H1 (cell line): Measurements from ENCODE around the gene ATP13A3. TPM values are rescaled to one million over a fixed set of nuclear protein-coding genes. Genes with fewer than 3 reads are reported as not detected.

ENCODE experiments used
- CTCF ChIA-PET: fragments of 300-600 bp; sonication (Branson Sonifier 250); formaldehyde crosslinking; loops from one replicate; lab custom pipeline; 2021; ENCODE audit not compliant: partially characterized antibody; lab: Charles Lee
- POLR2A ChIA-PET: fragments of 300-600 bp; sonication (Branson Sonifier 250); formaldehyde crosslinking; loops from one replicate; lab custom pipeline; 2021; ENCODE audit warnings: inconsistent platforms; ENCODE audit not compliant: partially characterized antibody; lab: Charles Lee
- DNase-seq, 2 experiments: peaks; one replicate each; pipeline versions ENCODE4 v3.0.0 to v3.0.0-alpha.2; 2010 to 2022; ENCODE audit warnings: low spot score in 2 of 2, low read depth in 1 of 2, mixed read lengths in 1 of 2
- FAIRE-seq: peaks from 2 replicates; lab custom pipeline; 2011; peaks lifted over from hg19 to GRCh38; lab: Jason Lieb, UNC
- H2AFZ ChIP-seq: 2 replicates; pipeline ENCODE4 v1.8.1; 2012; ENCODE audit warnings: low read length, inconsistent platforms
- H2AK5ac ChIP-seq: 2 replicates; pipeline ENCODE4 v1.6.1; 2013; ENCODE audit warnings: low read depth, low read length
- H2BK120ac ChIP-seq: replicated peaks from 2 replicates; pipeline ENCODE3; 2013; ENCODE audit warnings: low read depth, low read length, inconsistent platforms
- H2BK12ac ChIP-seq: 2 replicates; pipeline ENCODE4 v1.6.1; 2013; ENCODE audit warnings: low read depth, low read length
- H2BK15ac ChIP-seq: 2 replicates; pipeline ENCODE4 v1.6.1; 2013; ENCODE audit warnings: low read length
- H2BK20ac ChIP-seq: 2 replicates; pipeline ENCODE4 v1.6.1; 2013; ENCODE audit warnings: low read length
- H2BK5ac ChIP-seq: 2 replicates; pipeline ENCODE4 v1.6.1; 2013; ENCODE audit warnings: low read depth, low read length
- H3K14ac ChIP-seq: 2 replicates; pipeline ENCODE4 v1.6.1; 2013; ENCODE audit warnings: inconsistent platforms; ENCODE audit not compliant: insufficient read length
- H3K18ac ChIP-seq: 2 replicates; pipeline ENCODE4 v1.6.1; 2013; ENCODE audit warnings: low read length; ENCODE audit errors: extremely low read depth
- H3K23ac ChIP-seq: 2 replicates; pipeline ENCODE4 v1.6.1; 2013; ENCODE audit warnings: inconsistent platforms; ENCODE audit not compliant: insufficient read length
- H3K23me2 ChIP-seq: 2 replicates; pipeline ENCODE4 v1.6.1; 2013; ENCODE audit warnings: low read depth, low read length
- H3K27ac ChIP-seq: 2 replicates; pipeline ENCODE4 v1.6.1; 2011; ENCODE audit warnings: low read depth, low read length, inconsistent platforms
- H3K27me3 ChIP-seq, 4 experiments: replicated peaks in 1 of 4; 1 replicate in 1 of 4; 2 replicates in 3 of 4; pipeline versions ENCODE4 v1.6.1 to v1.8.1; 2011 to 2013; ENCODE audit warnings: low read length in 3 of 4, mild to moderate bottlenecking in 3 of 4, inconsistent platforms in 2 of 4, mixed read lengths in 2 of 4, moderate library complexity in 1 of 4; ENCODE audit not compliant: control insufficient read depth in 3 of 4, insufficient read depth in 3 of 4; ENCODE audit errors: extremely low read depth in 1 of 4
- H3K36me3 ChIP-seq, 4 experiments: 2 replicates each; pipeline versions ENCODE4 v1.6.1 to v1.8.1; 2011 to 2013; ENCODE audit warnings: mild to moderate bottlenecking in 4 of 4, low read length in 3 of 4, moderate library complexity in 2 of 4, control low read depth in 1 of 4, inconsistent platforms in 1 of 4; ENCODE audit not compliant: insufficient read depth in 4 of 4, control insufficient read depth in 2 of 4
- H3K4ac ChIP-seq: replicated peaks from 2 replicates; pipeline ENCODE3; 2013; ENCODE audit warnings: low read length, low read depth, mixed read lengths, inconsistent platforms; ENCODE audit not compliant: insufficient read length
- H3K4me1 ChIP-seq, 4 experiments: replicated peaks in 1 of 4; 1 replicate in 1 of 4; 2 replicates in 3 of 4; pipeline versions ENCODE4 v1.6.1 to v1.8.1; 2011 to 2013; ENCODE audit warnings: low read length in 3 of 4, inconsistent platforms in 2 of 4, mixed read lengths in 1 of 4; ENCODE audit not compliant: insufficient read depth in 4 of 4, control insufficient read depth in 3 of 4
- H3K4me2 ChIP-seq, 2 experiments: 2 replicates each; pipeline versions ENCODE4 v1.6.1 to v1.8.1; 2011 to 2013; ENCODE audit warnings: low read depth in 2 of 2, low read length in 2 of 2, control low read depth in 1 of 2, inconsistent platforms in 1 of 2, mild to moderate bottlenecking in 1 of 2; ENCODE audit not compliant: insufficient read depth in 1 of 2
- H3K4me3 ChIP-seq, 4 experiments: fragments of 200-600, 300-600 bp in 1 of 4; sonication (generic), shearing (Covaris generic), sonication (Bioruptor Twin) in 1 of 4; 2 replicates each; pipeline versions ENCODE4 v1.5.1 to v1.8.1; 2011 to 2016; ENCODE audit warnings: low read length in 4 of 4, low read depth in 3 of 4, control low read depth in 2 of 4, inconsistent platforms in 2 of 4, mild to moderate bottlenecking in 2 of 4, mixed read lengths in 1 of 4, moderate library complexity in 1 of 4; ENCODE audit not compliant: insufficient read depth in 2 of 4; ENCODE audit errors: extremely low read depth in 1 of 4
- H3K56ac ChIP-seq: replicated peaks from 2 replicates; pipeline ENCODE3; 2013; ENCODE audit warnings: low read depth, mild to moderate bottlenecking, mixed read lengths, low read length, inconsistent platforms; ENCODE audit not compliant: insufficient read length
- H3K79me1 ChIP-seq: 2 replicates; pipeline ENCODE4 v1.6.1; 2013; ENCODE audit warnings: low read depth, low read length, control low read depth
- H3K79me2 ChIP-seq, 2 experiments: 2 replicates each; pipeline versions ENCODE4 v1.6.1 to v1.8.1; 2012 to 2013; ENCODE audit warnings: low read length in 2 of 2, mild to moderate bottlenecking in 2 of 2, inconsistent platforms in 1 of 2; ENCODE audit not compliant: insufficient read depth in 2 of 2, control insufficient read depth in 1 of 2
- H3K9ac ChIP-seq, 4 experiments: replicated peaks in 1 of 4; 1 replicate in 1 of 4; 2 replicates in 3 of 4; pipeline versions ENCODE4 v1.6.1 to v1.8.1; 2011 to 2013; ENCODE audit warnings: low read depth in 3 of 4, low read length in 3 of 4, control low read depth in 2 of 4, mild to moderate bottlenecking in 2 of 4, moderate library complexity in 2 of 4, inconsistent platforms in 1 of 4; ENCODE audit errors: extremely low read depth in 1 of 4
- H3K9me3 ChIP-seq, 2 experiments: 2 replicates each; pipeline versions ENCODE4 v1.6.1 to v1.8.1; 2012 to 2013; ENCODE audit warnings: mild to moderate bottlenecking in 2 of 2, moderate library complexity in 2 of 2, control low read depth in 1 of 2, inconsistent platforms in 1 of 2, low read depth in 1 of 2, low read length in 1 of 2, mixed read lengths in 1 of 2; ENCODE audit not compliant: insufficient read depth in 2 of 2
- H4K20me1 ChIP-seq, 2 experiments: replicated peaks in 1 of 2; 2 replicates each; pipeline versions ENCODE3 to v1.8.1; 2011 to 2013; ENCODE audit warnings: inconsistent platforms in 2 of 2, low read length in 2 of 2, mild to moderate bottlenecking in 1 of 2; ENCODE audit not compliant: insufficient read depth in 2 of 2, control insufficient read depth in 1 of 2
- H4K5ac ChIP-seq: 2 replicates; pipeline ENCODE4 v1.6.1; 2013; ENCODE audit warnings: low read length, low read depth, mixed read lengths, inconsistent platforms; ENCODE audit not compliant: insufficient read length
- H4K8ac ChIP-seq: 2 replicates; pipeline ENCODE4 v1.8.0; 2013; ENCODE audit warnings: mild to moderate bottlenecking, moderate library complexity, low read length, inconsistent platforms; ENCODE audit not compliant: insufficient read depth; ENCODE audit errors: extremely low read depth
- H4K91ac ChIP-seq: replicated peaks from 2 replicates; pipeline ENCODE3; 2013; ENCODE audit warnings: low read length, mixed read lengths, inconsistent platforms; ENCODE audit not compliant: insufficient read length
- CBX5 ChIP-seq: fragments of 300-800, 300-1000 bp; sonication (generic); IDR thresholded peaks from 2 replicates; pipeline ENCODE4 v1.7.1; 2016; ENCODE audit warnings: antibody characterized with exemption, low read length, low read depth
- EGR1 ChIP-seq: IDR thresholded peaks from 2 replicates; pipeline ENCODE4 v1.6.1; 2011; ENCODE audit warnings: low read depth, low read length, borderline replicate concordance
- GABPA ChIP-seq: IDR thresholded peaks from 2 replicates; pipeline ENCODE4 v1.6.1; 2011; ENCODE audit warnings: mild to moderate bottlenecking, low read length, moderate library complexity, borderline replicate concordance; ENCODE audit not compliant: insufficient read depth
- YY1 ChIP-seq: IDR thresholded peaks from 2 replicates; pipeline ENCODE4 v1.6.1; 2011; ENCODE audit warnings: low read depth, mild to moderate bottlenecking, low read length
- WGBS, 2 experiments: shearing (Covaris generic) in 1 of 2; methylation state at CpG; one replicate each; pipeline versions ENCODE4 v1.1.6 to v1.1.7; 2013 to 2015; ENCODE audit warnings: low lambda C conversion rate in 2 of 2, mixed read lengths in 2 of 2, inconsistent platforms in 1 of 2, low coverage in 1 of 2, missing lambda C conversion rate in 1 of 2; ENCODE audit not compliant: insufficient replicate concordance in 2 of 2, insufficient coverage in 1 of 2, insufficient read length in 1 of 2; ENCODE audit errors: extremely low coverage in 1 of 2, missing lambda C conversion rate in 1 of 2; 5-methylcytosine and 5-hydroxymethylcytosine counted together
- polyA plus RNA-seq, 7 experiments: library from polyadenylated mRNA; depleted of rRNA in 3 of 7; stranded (reverse) in 5 of 7; unstranded in 2 of 7; fragments of >200 nt in 5 of 7; fragments of 200-250 nt in 2 of 7; gene quantifications; 1 replicate in 5 of 7; 2 replicates in 1 of 7; 4 replicates in 1 of 7; pipeline versions ENCODE4 v1.2.1 to v1.2.3, GENCODE V29; 2011 to 2013; ENCODE audit warnings: missing spikeins in 2 of 7, mixed read lengths in 2 of 7
- total RNA-seq: library from RNA; stranded (reverse); fragmentation: NEBNext Ultra II Directional; extraction: Animal tissue kit (Norgen Biotek cat#: 25700); gene quantifications from 2 replicates; pipeline ENCODE4 v1.2.1, GENCODE V29; 2021
- TF ChIP-seq, protein P1 (sequence below): IDR thresholded peaks from 2 replicates; pipeline ENCODE4 v1.6.1; 2012; ENCODE audit warnings: inconsistent platforms

Gene ATP13A3
- total and polyA plus RNA-seq, 2 of the 8 experiments (the other 6 are each of a cell fraction or from before 2014, with no cell fraction given) = 18.6 to 92.2 TPM

DNA sequence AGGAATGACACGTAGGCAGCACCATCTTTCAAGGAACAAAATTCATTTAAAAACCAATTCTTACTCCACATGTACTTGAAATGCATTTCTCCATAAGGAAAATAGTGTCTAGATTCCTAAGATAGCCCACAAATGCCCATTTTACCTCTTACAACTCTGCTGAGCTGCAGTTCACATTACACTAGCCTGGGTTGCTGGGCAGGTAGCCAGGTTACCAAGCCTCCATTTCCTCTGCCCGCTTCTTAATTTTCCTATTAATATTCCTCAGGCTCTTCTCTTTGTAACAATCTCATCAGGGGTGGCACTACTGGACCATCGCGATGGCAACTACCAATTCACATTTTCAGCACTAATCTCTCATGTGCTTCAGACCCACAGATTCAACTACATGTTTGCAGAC lies 10.8 kb downstream of the ATP13A3 start:
- no peak overlapping the region for H3K4ac ChIP-seq
- peaks cover 0 to 5% (median 0%) of the 10 kb centered on the region in 4 experiments; a peak in 2 of 7 replicates for H3K4me1 ChIP-seq
- H2BK20ac ChIP-seq = no peak overlapping the region
- H3K18ac ChIP-seq = no peak overlapping the region
- H2BK120ac ChIP-seq = no peak overlapping the region
- no peak overlapping the region for H3K4me3 ChIP-seq
- ChIA-PET CTCF (interaction anchor here (0.9 to 2.9 kb wide), 2 partner anchors 22 to 61 kb away, joined by 3 to 13 read pairs; no protein-coding TSS in a partner anchor), POLR2A (interaction anchor here (0.8 to 2.8 kb wide), 4 partner anchors 10 to 108 kb away, joined by 3 to 8 read pairs (median 4); partner anchors contain the start of gene ATP13A3)
- no peak overlapping the region for H3K56ac ChIP-seq
- no peak overlapping the region for H4K5ac ChIP-seq
- no peak overlapping the region for H2BK5ac ChIP-seq
- H3K9ac ChIP-seq = no peak overlapping the region
- no peak overlapping the region for H4K91ac ChIP-seq
- no peak for FAIRE-seq
- no peak overlapping the region for H3K4me2 ChIP-seq
- no peak overlapping the region for H3K27ac ChIP-seq
- no peaks in the 10 kb centered on the region; the same call in 1 of the 2 replicates for H3K79me1 ChIP-seq
- TF ChIP-seq, protein P1, sequence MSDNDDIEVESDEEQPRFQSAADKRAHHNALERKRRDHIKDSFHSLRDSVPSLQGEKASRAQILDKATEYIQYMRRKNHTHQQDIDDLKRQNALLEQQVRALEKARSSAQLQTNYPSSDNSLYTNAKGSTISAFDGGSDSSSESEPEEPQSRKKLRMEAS = no peak
- no peak for TF ChIP-seq EGR1
- no peak for TF ChIP-seq CBX5
- TF ChIP-seq GABPA = no peak
- no peak for TF ChIP-seq YY1
- no peak for DNase-seq
- H4K20me1 ChIP-seq = peaks cover 10 to 11% of the 10 kb centered on the region in 2 experiments
- H2AFZ ChIP-seq = no peak overlapping the region
- no peak overlapping the region for H2AK5ac ChIP-seq
- peaks cover 0 to 4% (median 2%) of the 10 kb centered on the region in 4 experiments; a peak in 2 of 8 replicates for H3K36me3 ChIP-seq
- H3K27me3 ChIP-seq = no peaks in the 10 kb centered on the region
- no peak overlapping the region for H2BK12ac ChIP-seq
- H3K23me2 ChIP-seq = no peaks in the 10 kb centered on the region
- 89% methylated on average over 4 of the region's 4 CpGs; no CpG with 5 or more reads in 1 of the 2 experiments for WGBS, 2 experiments
- no peak overlapping the region for H3K23ac ChIP-seq
- H4K8ac ChIP-seq = no peak overlapping the region
- H2BK15ac ChIP-seq = no peak overlapping the region
- H3K79me2 ChIP-seq = peaks cover 0 to 99% of the 10 kb centered on the region in 2 experiments
- no peaks in the 10 kb centered on the region for H3K9me3 ChIP-seq
- no peak overlapping the region for H3K14ac ChIP-seq
